AG04449 (cell line): ENCODE data around the gene WDR44.

Experiments used
- CTCF ChIA-PET: fragments of 350-600 bp; formaldehyde crosslinking; extraction: SDS; loops from one replicate; lab custom pipeline; 2021; ENCODE audit warnings: antibody characterized with exemption; lab: Yijun Ruan, JAX
- POLR2A ChIA-PET: fragments of 400-600, 350-600 bp; formaldehyde crosslinking; extraction: SDS; loops from one replicate; lab custom pipeline; 2020; ENCODE audit warnings: antibody characterized with exemption, inconsistent platforms; lab: Yijun Ruan, JAX
- DNase-seq: peaks from one replicate; pipeline ENCODE4 v3.0.0-alpha.2; 2010; ENCODE audit warnings: low read depth, low spot score
- H3K4me3 ChIP-seq: 2 replicates; pipeline ENCODE4 v1.5.1; 2011; ENCODE audit warnings: low read depth, mild to moderate bottlenecking, control low read depth, low read length
- CTCF ChIP-seq: IDR thresholded peaks from one replicate; pipeline ENCODE4 v1.5.1; 2011; ENCODE audit warnings: mild to moderate bottlenecking, moderate library complexity, low read length, control low read depth, inconsistent platforms; ENCODE audit not compliant: insufficient read depth; ENCODE audit errors: missing control alignments

Gene WDR44

GRCh38 chrX:118495061-118495921 is 149.4 kb downstream of the WDR44 start, which contains the start of gene DOCK11:
DOCK11 (plus strand) TSS chrX:118495815; CDS start chrX:118495972, 157 bp downstream.
- DNase-seq = no peak
- TF ChIP-seq CTCF = no peak
- peak within 1 kb of the TSS; percentile 70 for H3K4me3 ChIP-seq
- ChIA-PET CTCF (interaction anchor here (0.8 to 1.3 kb wide), 2 partner anchors 105 to 106 kb away, joined by 3 to 5 read pairs; no protein-coding TSS in a partner anchor), POLR2A (interaction anchor here (1.6 to 1.8 kb wide), 2 partner anchors 25 to 71 kb away, joined by 4 to 5 read pairs; no protein-coding TSS in a partner anchor)

- H3K4me3 ChIP-seq = peak overlapping the region; percentile 70
- ChIA-PET POLR2A (interaction anchor here (1.6 to 1.8 kb wide), 2 partner anchors 24 to 70 kb away, joined by 4 to 5 read pairs; no protein-coding TSS in a partner anchor), CTCF (interaction anchor here (0.7 to 1.3 kb wide), 3 partner anchors 104 to 107 kb away, joined by 3 to 5 read pairs (median 4); no protein-coding TSS in a partner anchor)
- no peak for TF ChIP-seq CTCF
- no peak for DNase-seq
These were observed 150.3 kb downstream of the WDR44 start for GRCh38 chrX:118495958-118496762.

GRCh38 chrX:118496763-118497079 is 150.8 kb downstream of the WDR44 start:
- DNase-seq = no peak
- POLR2A ChIA-PET = interaction anchor here (1.6 to 1.8 kb wide), 2 partner anchors 24 to 70 kb away, joined by 4 to 5 read pairs; no protein-coding TSS in a partner anchor
- CTCF ChIA-PET = interaction anchor here (0.7 kb wide), 1 partner anchor 106 kb away, joined by 4 read pairs; no protein-coding TSS in a partner anchor
- no peak for TF ChIP-seq CTCF
- H3K4me3 ChIP-seq = peak overlapping the region; percentile 70

GRCh38 chrX:118497180-118497818 is 151.4 kb downstream of the WDR44 start:
- POLR2A ChIA-PET = interaction anchor here (1.6 kb wide), 1 partner anchor 23 kb away, joined by 5 read pairs; no protein-coding TSS in a partner anchor

GRCh38 chrX:118498351-118498750 is 152.4 kb downstream of the WDR44 start:
- no peak for DNase-seq
- no peak overlapping the region for H3K4me3 ChIP-seq
- TF ChIP-seq CTCF = no peak
- CTCF ChIA-PET = interaction anchor here (1.9 kb wide), 1 partner anchor 103 kb away, joined by 5 read pairs; no protein-coding TSS in a partner anchor
- POLR2A ChIA-PET = no interaction called here

More at GRCh38 chrX:118497180-118497818, 151.4 kb downstream of the WDR44 start:
- DNase-seq = no peak
- CTCF ChIA-PET = no interaction called here
- TF ChIP-seq CTCF = no peak
- peak overlapping the region; percentile 70 for H3K4me3 ChIP-seq
